IPS-15b (cell line): ENCODE data around the gene YIPF1.
"Not testable (repeated sequence)": the region's sequence is repeated elsewhere in the genome, so short reads cannot be mapped to it uniquely, and the experiment has no call there.

ENCODE experiments used
- H3K27me3 ChIP-seq: one replicate; pipeline ENCODE4 v1.6.1; 2013; ENCODE audit warnings: low read length; ENCODE audit not compliant: control insufficient read depth, insufficient read depth
- H3K36me3 ChIP-seq: one replicate; pipeline ENCODE4 v1.6.1; 2013; ENCODE audit warnings: low read length; ENCODE audit not compliant: control insufficient read depth, insufficient read depth
- H3K4me1 ChIP-seq: one replicate; pipeline ENCODE4 v1.6.1; 2013; ENCODE audit warnings: mild to moderate bottlenecking, low read length; ENCODE audit not compliant: control insufficient read depth, insufficient read depth
- H3K4me3 ChIP-seq: one replicate; pipeline ENCODE4 v1.5.1; 2013; ENCODE audit warnings: low read depth, low read length
- H3K9ac ChIP-seq: one replicate; pipeline ENCODE4 v1.6.1; 2013; ENCODE audit warnings: low read depth, mild to moderate bottlenecking, low read length
- H3K9me3 ChIP-seq: one replicate; pipeline ENCODE4 v1.6.1; 2013; ENCODE audit warnings: mild to moderate bottlenecking, low read length; ENCODE audit not compliant: control insufficient read depth, insufficient read depth

YIPF1 gene

DNA sequence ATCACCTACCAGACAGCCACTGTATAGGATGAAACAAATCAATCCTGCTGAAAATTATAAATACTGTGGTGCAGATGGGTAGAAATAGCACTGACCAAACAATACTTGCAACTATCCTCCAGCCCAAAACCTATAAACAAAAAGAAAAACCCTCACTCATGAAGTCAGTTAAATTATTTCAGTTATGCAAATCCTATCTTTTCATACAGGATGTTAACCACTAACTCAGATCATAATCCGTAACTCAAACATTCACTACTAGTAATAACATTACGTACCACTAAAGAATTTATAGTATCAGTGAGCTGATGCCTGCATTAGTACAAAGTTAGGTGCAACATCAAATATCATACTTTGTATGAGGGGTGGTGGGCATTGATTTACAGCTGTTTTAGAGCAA, 54.1 kb downstream of the YIPF1 start:
- H3K27me3 ChIP-seq = no peaks in the 10 kb centered on the region
- H3K36me3 ChIP-seq = no peaks in the 10 kb centered on the region
- H3K4me1 ChIP-seq = no peaks in the 10 kb centered on the region
- no peak overlapping the region for H3K4me3 ChIP-seq
- no peaks in the 10 kb centered on the region for H3K9me3 ChIP-seq
- H3K9ac ChIP-seq = no peak overlapping the region

DNA sequence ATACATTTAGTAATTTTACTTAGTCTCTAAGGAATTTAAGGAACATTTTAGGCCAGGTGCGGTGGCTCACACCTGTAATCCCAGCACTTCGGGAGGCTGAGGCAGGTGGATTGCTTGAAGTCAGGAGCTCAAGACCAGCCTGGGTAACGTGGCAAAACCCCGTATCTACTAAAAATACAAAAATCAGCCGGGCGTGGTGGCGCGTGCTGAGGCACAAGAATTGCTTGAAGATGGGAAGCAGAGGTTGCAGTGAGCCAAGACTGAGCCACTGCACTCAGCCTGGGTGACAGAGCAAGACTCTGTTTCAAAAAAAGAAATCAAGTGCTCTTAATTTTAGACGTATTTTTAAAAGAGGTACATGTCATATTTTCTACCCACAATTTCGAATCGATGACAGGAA, 54.8 kb downstream of the YIPF1 start:
- Histone ChIP-seq H3K9me3 (no peaks in the 10 kb centered on the region), H3K36me3 (peaks cover under 1% of the 10 kb centered on the region), H3K4me3 (no peak overlapping the region), H3K4me1 (no peaks in the 10 kb centered on the region), H3K27me3 (no peaks in the 10 kb centered on the region), H3K9ac (no peak overlapping the region)

DNA sequence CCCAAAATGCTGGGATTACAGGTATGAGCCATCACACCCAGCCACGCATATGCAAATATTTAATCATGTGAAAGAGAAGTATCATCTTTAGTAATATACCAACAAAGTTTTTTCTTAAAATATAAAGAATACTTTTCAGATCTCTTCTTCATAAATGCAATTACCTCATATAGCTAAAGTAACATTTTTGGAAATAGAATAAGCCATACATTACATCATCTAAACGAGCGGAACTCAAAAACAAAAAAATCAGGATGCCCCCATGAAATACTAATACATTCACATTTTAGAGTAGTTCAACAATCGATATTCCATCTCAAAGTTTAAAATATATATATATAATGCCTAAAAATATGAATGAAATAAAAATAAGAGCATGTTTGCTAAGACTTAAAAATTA, 56.2 kb downstream of the YIPF1 start:
- Histone ChIP-seq H3K27me3 (no peaks in the 10 kb centered on the region), H3K36me3 (peaks cover 6% of the 10 kb centered on the region), H3K9ac (no peak overlapping the region)

DNA sequence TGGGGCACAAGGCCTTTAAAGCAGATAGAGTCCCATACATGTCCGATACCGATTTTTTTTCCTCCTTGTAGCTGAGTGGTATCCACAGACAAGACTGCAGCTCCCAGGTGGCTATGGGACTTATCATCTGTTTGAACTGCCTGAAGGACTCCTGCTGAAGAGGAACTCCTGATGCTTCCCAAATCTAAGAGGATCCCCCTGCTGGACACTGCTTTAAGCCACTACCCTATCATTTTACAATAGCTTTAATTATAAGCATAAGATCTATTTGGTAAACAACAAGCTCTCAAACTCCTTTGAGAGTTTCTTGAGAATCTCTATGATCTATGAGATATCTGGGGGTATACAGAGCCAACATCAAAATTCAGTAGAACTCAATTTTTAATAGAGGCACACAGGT, 63.2 kb downstream of the YIPF1 start:
- Histone ChIP-seq H3K9me3 (no peaks in the 10 kb centered on the region), H3K4me3 (no peak overlapping the region), H3K4me1 (no peaks in the 10 kb centered on the region), H3K36me3 (peaks cover 37% of the 10 kb centered on the region), H3K9ac (no peak overlapping the region), H3K27me3 (no peaks in the 10 kb centered on the region)

More for the DNA sequence above, 56.2 kb downstream of the YIPF1 start:
- no peaks in the 10 kb centered on the region for H3K9me3 ChIP-seq
- no peak overlapping the region for H3K4me3 ChIP-seq
- H3K4me1 ChIP-seq = no peaks in the 10 kb centered on the region

DNA sequence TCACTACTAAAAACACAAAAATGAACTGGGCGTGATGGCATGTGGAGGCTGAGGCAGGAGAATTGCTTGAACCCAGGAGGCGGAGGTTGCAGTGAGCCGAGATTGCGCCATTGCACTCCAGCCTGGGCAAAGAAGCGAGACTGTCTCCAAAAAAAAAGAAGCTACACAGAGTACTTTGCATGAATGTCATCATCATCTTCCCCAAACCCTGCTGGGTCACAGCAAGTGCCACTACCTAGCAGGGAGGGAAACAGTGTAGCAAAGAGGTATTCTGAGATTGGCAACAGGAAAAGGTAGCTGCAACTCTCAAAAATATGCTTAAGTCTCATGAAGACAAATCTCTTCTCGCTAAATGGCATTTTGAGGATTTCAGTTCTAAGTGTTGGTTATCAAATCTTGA, 64.3 kb downstream of the YIPF1 start:
- Histone ChIP-seq H3K4me3 (no peak overlapping the region), H3K27me3 (no peaks in the 10 kb centered on the region), H3K9ac (no peak overlapping the region), H3K36me3 (peaks cover 37% of the 10 kb centered on the region), H3K4me1 (no peaks in the 10 kb centered on the region), H3K9me3 (no peaks in the 10 kb centered on the region)

DNA sequence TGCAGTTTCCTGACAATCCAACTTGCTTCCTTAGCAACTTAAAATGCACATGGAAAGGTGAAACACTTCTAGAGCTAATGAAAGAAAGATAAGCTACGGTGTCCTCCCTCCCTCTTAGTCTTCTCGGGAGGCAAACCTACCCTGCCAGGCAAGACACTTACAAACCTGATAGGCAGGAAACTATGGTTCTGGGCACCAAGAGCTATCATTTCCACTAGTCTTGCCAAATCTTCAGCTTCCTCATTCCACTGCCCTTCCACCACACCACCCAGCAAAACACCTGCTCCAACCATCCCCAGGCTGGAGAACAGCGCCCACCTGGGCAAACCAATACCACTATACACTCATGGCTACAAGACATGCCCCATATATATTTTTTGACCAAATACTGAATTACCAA, 66.7 kb downstream of the YIPF1 start:
- H3K9me3 ChIP-seq = no peaks in the 10 kb centered on the region
- no peak overlapping the region for H3K4me3 ChIP-seq
- H3K27me3 ChIP-seq = no peaks in the 10 kb centered on the region
- no peaks in the 10 kb centered on the region for H3K4me1 ChIP-seq
- H3K9ac ChIP-seq = no peak overlapping the region
- H3K36me3 ChIP-seq = peaks cover 30% of the 10 kb centered on the region

DNA sequence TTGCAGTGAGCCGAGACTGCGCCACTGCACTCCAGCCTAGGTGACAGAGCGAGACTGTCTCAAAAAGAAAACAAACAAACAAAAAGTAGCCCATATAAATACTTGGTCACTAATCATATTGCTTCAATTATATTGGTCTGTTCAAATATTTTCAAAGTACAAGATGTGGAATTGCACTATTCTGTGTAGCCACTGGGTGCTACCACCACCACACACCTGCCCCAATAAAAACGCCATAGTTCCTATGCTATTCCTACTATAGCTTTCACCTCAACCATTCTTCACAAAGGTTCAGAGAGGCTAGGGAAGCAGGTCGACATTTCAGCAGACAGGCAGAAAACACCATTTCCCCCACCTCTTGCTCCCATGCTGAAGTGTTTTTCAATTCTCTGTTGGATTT, 68.2 kb downstream of the YIPF1 start:
- Histone ChIP-seq H3K4me1 (no peaks in the 10 kb centered on the region), H3K9ac (no peak overlapping the region), H3K4me3 (no peak overlapping the region), H3K27me3 (no peaks in the 10 kb centered on the region), H3K36me3 (peaks cover 24% of the 10 kb centered on the region), H3K9me3 (no peaks in the 10 kb centered on the region)

DNA sequence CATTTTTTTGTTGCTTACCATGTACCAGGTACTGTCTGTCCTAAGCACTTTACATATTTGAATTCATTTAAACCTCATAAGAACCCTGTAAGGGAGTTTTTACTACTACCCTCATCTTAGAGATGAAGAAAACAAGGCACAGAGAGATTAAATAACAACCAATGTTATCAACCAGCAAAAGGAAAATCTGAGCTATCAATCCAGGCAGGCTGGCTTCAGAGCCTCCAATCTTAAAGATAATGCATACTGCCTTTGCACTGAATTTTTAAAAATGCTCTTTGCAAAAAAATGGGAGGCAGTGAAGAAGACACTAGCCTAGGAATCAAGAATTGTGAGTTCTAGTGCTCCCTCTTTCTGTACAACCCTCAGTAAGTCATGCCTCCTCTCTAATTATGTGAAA, 70.2 kb downstream of the YIPF1 start:
- no peaks in the 10 kb centered on the region for H3K9me3 ChIP-seq
- no peaks in the 10 kb centered on the region for H3K27me3 ChIP-seq
- peaks cover 12% of the 10 kb centered on the region for H3K36me3 ChIP-seq
- H3K9ac ChIP-seq = no peak overlapping the region
- no peaks in the 10 kb centered on the region for H3K4me1 ChIP-seq
- H3K4me3 ChIP-seq = no peak overlapping the region

DNA sequence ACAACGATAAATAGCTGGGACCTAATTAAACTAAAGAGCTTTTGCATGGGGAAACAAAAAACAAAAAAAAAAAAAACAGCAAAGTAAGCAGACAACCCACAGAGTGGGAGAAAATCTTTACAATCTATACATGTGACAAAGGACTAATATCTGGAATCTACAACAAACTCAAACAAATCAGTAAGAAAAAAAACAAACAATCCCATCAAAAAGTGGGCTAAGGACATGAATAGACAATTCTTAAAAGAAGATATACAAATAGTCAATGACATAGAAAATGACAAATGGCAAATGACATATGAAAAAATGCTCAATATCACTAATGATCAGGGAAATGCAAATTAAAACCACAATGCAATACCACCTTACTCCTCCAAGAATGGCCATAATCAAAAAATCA, 73.0 kb downstream of the YIPF1 start:
- H3K4me3 ChIP-seq, H3K4me1 ChIP-seq, H3K36me3 ChIP-seq, H3K27me3 ChIP-seq, H3K9me3 ChIP-seq, H3K9ac ChIP-seq: not testable (repeated sequence)

DNA sequence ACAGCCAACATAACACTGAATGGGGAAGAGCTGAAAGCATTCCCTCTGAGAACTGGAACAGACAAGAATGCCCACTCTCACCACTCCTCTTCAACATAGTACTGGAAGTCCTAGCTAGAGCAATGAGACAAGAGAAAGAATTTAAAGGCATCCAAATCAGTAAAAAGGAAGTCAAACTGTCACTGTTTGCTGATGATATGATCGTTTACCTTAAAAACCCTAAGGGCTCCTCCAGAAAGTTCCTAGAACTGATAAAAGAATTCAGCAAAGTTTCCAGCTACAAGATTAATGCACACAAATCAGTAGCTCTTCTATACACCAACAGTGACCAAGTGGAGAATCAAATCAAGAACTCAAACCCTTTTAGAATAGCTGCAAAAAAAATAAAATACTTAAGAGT, 74.1 kb downstream of the YIPF1 start:
- not testable (repeated sequence) for H3K36me3 ChIP-seq, H3K4me3 ChIP-seq, H3K4me1 ChIP-seq, H3K9me3 ChIP-seq, H3K27me3 ChIP-seq, H3K9ac ChIP-seq

DNA sequence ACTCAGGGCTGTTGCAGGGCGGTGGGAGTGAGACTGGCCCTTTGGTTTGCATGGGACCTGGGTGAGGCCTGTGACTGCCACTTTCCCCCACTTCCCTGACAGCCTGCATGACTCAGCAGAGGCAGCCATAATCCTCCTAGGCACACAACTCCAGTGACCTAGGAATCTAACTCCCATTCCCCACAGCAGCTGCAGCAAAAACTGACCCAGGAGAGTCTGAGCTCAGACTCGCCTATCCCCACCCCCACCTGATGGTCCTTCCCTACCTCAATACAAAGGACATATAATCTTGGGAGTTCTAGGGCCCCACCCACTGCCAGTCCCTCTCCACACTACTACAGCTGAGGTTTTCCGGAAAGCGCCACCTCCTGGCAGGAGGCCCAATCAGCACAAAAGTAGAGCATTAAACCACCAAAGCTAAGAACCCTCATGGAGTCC, 78.2 kb downstream of the YIPF1 start:
- Histone ChIP-seq H3K27me3 (no peaks in the 10 kb centered on the region), H3K9me3 (no peaks in the 10 kb centered on the region), H3K9ac (no peak overlapping the region), H3K36me3 (peaks cover 4% of the 10 kb centered on the region), H3K4me3 (peak overlapping the region; percentile 4), H3K4me1 (peaks cover 6% of the 10 kb centered on the region)

DNA sequence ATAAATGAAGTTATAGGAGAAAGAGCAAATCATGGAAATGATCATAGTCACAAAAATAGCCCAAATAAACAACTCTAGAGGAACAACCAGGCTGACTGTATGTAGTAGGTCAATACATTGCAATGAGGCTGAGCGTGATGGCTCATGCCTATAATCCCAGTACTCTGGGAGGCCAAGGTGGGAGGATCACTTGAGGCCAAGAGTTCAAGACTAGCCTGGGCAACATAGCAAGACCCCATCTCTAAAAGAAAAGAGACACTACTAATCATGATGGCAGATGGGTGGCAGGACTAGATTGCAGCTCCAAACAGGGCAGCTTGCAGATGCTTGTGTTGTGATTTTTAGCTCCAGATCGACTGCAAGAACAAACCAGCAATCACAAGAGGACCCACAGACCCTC, 79.1 kb downstream of the YIPF1 start:
- Histone ChIP-seq H3K9ac (no peak overlapping the region), H3K36me3 (peaks cover 6% of the 10 kb centered on the region), H3K4me3 (no peak overlapping the region), H3K9me3 (no peaks in the 10 kb centered on the region), H3K27me3 (no peaks in the 10 kb centered on the region), H3K4me1 (peaks cover 6% of the 10 kb centered on the region)

DNA sequence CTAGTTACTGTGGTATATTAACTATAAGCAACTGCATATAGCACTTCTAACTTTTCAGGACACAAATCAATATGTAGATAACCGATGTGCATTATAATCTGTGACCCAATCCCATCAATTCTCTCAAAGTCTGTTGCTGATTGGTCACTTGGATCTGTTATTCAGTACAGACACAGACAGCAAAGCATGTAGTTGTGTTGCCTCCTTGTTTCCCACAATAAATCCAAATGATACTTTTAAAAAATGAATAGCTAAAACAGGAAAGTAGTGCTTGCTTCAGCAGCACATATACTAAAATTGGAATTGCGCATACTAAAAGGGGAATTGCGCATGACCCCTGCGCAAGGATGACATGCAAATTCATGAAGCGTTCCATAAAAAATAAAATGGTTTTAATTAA, 79.6 kb downstream of the YIPF1 start:
- no peaks in the 10 kb centered on the region for H3K9me3 ChIP-seq
- no peak overlapping the region for H3K4me3 ChIP-seq
- H3K36me3 ChIP-seq = peaks cover 6% of the 10 kb centered on the region
- H3K4me1 ChIP-seq = peaks cover 6% of the 10 kb centered on the region
- no peak overlapping the region for H3K9ac ChIP-seq
- H3K27me3 ChIP-seq = no peaks in the 10 kb centered on the region
